IPS-18a (cell line): Measurements from ENCODE around the gene SMARCD1.
A peak's percentile ranks its signal among the peaks of the same experiment; 100 is the strongest.

Experiments used
- H3K27ac ChIP-seq: one replicate; pipeline ENCODE4 v1.5.1; 2013; ENCODE audit warnings: low read length
- H3K27me3 ChIP-seq: one replicate; pipeline ENCODE4 v1.6.1; 2013; ENCODE audit warnings: mild to moderate bottlenecking, low read length; ENCODE audit not compliant: control insufficient read depth, insufficient read depth
- H3K36me3 ChIP-seq: one replicate; pipeline ENCODE4 v1.6.1; 2013; ENCODE audit warnings: low read depth, low read length; ENCODE audit not compliant: control insufficient read depth
- H3K4me1 ChIP-seq: one replicate; pipeline ENCODE4 v1.6.1; 2013; ENCODE audit warnings: low read depth, low read length; ENCODE audit not compliant: control insufficient read depth
- H3K4me3 ChIP-seq: one replicate; pipeline ENCODE4 v1.5.1; 2013; ENCODE audit warnings: low read length
- H3K9ac ChIP-seq: one replicate; pipeline ENCODE4 v1.6.1; 2013; ENCODE audit warnings: mild to moderate bottlenecking, low read length, moderate library complexity
- H3K9me3 ChIP-seq: one replicate; pipeline ENCODE4 v1.6.1; 2013; ENCODE audit warnings: low read depth, low read length; ENCODE audit not compliant: control insufficient read depth

The SMARCD1 gene

DNA sequence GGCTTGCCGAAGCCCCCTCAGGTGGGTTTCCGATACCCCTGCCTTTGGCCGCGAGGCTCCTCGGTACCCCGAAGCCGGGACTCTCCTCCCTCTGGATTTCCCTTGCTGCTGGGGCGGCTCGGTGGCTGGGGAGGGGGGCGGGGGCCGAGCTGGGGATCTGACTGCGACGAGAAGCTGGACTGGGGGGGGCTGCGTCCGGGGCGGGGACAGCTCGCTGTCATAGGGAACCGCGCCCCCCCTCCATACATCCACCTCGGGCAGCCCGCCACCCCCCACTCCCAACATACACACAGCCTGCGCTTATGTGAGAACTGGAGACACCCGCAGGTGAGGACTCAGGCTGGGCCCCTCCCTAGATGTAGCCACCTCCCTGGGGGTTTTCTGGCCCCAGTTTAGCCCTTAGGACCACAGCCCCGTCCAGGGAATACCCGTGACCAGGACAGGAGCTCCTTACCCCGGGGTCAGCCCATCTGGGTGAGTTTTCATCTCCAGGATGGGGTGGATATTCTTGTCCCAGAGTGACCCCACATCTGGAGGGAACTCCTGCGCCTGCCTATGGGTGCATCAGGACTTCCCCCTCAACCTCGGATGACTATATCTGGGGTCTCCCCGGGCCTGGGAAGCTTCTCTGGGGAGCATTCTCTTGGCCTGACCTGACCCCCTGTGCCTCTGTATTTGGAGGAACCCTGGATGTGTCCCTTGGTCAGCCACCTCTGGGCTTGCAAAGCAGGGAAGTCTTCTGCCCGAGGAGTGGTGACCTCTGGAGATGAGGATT, 27.1 kb upstream of the SMARCD1 start:
- H3K27me3 ChIP-seq = peaks cover 56% of the 10 kb centered on the region
- H3K9ac ChIP-seq = no peak overlapping the region

DNA sequence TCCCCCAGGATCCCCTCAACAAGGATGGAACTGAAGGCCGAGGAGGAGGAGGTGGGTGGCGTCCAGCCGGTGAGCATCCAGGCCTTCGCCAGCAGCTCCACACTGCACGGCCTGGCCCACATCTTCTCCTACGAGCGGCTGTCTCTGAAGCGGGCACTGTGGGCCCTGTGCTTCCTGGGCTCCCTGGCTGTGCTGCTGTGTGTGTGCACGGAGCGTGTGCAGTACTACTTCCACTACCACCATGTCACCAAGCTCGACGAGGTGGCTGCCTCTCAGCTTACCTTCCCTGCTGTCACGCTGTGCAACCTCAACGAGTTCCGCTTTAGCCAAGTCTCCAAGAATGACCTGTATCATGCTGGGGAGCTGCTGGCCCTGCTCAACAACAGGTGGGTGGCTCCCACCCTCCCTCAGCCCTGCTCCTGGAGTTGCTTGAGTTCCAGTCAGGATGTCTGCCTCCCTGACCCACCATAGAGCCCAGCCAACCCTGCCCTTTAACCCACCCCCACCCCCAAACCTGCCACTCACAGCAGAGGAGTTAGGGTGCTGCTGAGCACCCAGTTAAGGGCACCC, 26.3 kb upstream of the SMARCD1 start:
- Histone ChIP-seq H3K9ac (no peak overlapping the region), H3K4me3 (no peak overlapping the region), H3K27ac (no peak overlapping the region), H3K36me3 (no peaks in the 10 kb centered on the region), H3K9me3 (no peaks in the 10 kb centered on the region), H3K27me3 (peaks cover 49% of the 10 kb centered on the region), H3K4me1 (peaks cover 10% of the 10 kb centered on the region)

More for the DNA sequence above, 27.1 kb upstream of the SMARCD1 start:
- Histone ChIP-seq H3K4me3 (peak overlapping the region; percentile 65), H3K9me3 (no peaks in the 10 kb centered on the region), H3K36me3 (no peaks in the 10 kb centered on the region), H3K27ac (no peak overlapping the region), H3K4me1 (peaks cover 10% of the 10 kb centered on the region)

DNA sequence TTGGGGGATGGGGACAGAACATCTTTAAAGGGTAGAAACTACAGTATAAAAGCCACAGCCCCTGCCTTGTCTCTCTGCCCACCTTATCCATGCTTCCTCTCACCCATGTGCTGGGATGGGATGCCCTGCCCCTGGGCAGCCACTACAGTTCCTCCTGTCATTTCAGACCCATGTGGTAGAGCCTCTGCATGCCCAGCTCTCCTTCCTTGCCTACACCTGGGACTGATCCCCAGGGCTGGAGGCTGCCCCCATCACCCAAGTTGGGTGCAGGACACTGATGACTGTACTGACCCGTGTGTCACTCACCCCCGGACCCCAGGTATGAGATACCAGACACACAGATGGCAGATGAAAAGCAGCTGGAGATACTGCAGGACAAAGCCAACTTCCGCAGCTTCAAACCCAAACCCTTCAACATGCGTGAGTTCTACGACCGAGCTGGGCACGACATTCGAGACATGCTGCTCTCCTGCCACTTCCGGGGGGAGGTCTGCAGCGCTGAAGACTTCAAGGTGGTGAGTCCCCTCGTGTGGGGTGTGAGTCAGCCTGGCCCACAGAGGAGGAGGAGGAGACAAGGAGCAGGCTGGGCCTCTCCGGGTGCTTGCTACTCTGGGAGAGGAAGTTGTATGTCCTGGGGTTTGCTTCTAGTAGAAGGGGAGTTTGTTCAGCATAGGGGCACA, 25.6 kb upstream of the SMARCD1 start:
- peaks cover 10% of the 10 kb centered on the region for H3K4me1 ChIP-seq
- H3K4me3 ChIP-seq = no peak overlapping the region
- H3K9me3 ChIP-seq = no peaks in the 10 kb centered on the region
- H3K36me3 ChIP-seq = no peaks in the 10 kb centered on the region
- no peak overlapping the region for H3K9ac ChIP-seq
- no peak overlapping the region for H3K27ac ChIP-seq
- H3K27me3 ChIP-seq = peaks cover 44% of the 10 kb centered on the region

DNA sequence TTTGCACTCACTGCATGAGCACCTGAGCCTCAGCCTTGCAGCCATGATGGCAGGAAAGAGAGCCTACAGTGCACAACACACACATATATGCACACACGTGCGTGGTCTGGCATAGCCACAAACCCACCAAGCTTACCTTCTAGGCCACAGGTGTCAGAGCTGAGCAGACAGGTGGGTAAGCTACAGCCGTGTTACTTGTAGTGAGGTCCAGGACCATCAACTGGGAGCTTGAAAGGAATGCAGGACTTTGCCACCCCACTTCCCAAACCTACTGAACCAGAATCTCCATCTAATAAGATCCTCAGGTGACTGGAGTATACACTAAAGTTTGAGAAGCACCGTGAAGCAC, 25.0 kb upstream of the SMARCD1 start:
- no peaks in the 10 kb centered on the region for H3K36me3 ChIP-seq
- H3K27ac ChIP-seq = no peak overlapping the region
- H3K4me1 ChIP-seq = peaks cover 10% of the 10 kb centered on the region
- peaks cover 44% of the 10 kb centered on the region for H3K27me3 ChIP-seq
- H3K9ac ChIP-seq = no peak overlapping the region
- H3K4me3 ChIP-seq = no peak overlapping the region
- no peaks in the 10 kb centered on the region for H3K9me3 ChIP-seq

DNA sequence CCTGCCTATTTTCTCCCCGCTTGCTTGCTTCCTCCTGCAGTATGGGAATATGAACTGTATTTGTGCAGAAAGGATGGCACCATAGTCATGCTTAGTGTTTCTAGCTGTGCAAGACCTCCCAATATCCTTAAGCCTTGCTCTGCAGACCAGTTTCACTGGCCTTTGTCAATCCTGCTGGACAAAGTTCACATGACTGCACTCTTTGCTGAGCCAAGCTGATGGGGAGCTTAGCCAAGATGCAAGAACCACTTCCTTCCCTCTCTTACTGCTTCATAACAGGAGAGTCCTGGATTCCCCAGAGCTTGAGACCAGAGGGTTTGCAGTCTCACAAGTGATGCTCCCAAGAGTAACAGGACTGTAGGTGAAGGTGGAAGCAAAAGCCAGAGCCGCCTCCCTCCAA, 24.0 kb upstream of the SMARCD1 start:
- Histone ChIP-seq H3K4me3 (no peak overlapping the region), H3K27ac (no peak overlapping the region), H3K4me1 (peaks cover 5% of the 10 kb centered on the region), H3K9ac (no peak overlapping the region), H3K27me3 (peaks cover 33% of the 10 kb centered on the region), H3K9me3 (no peaks in the 10 kb centered on the region), H3K36me3 (no peaks in the 10 kb centered on the region)

DNA sequence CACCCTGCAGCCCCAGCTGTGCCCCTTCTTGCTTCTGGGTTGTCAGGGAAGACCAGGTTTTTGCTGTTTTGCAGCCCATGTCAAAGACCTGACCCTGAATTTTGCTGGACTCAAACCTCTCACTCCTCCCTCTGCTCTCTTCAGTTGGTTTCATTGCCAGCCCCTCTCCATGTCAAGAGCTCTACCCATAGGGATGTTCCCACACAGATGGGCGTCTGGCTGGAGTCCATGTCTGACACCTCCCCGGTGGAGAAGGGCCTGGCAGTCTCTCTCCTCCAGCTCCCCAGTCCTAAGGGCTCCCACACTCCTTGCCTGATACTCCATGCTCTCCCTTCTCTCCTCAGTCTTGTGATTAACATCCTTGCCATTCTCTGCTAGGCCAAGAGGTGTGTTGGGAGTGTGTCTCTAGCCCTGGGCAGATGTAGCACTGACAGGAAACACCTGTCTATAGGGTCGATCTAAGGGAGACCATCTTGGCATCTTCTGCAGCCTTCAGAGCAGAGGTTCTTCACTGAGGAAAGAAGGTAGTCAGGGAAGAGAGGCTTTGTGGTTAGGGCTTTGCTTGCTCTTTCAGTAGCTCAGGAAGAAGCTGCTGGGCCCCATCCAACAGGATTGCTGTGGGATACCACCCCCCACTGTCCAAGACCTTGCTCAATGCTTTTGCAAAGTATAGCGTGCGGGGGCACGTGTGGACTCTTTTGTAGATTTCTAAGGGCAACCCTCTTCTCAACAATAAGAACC, 23.0 kb upstream of the SMARCD1 start:
- Histone ChIP-seq H3K27ac (no peak overlapping the region), H3K36me3 (no peaks in the 10 kb centered on the region), H3K9ac (no peak overlapping the region), H3K9me3 (no peaks in the 10 kb centered on the region), H3K4me1 (peaks cover 6% of the 10 kb centered on the region), H3K27me3 (peaks cover 24% of the 10 kb centered on the region), H3K4me3 (no peak overlapping the region)

DNA sequence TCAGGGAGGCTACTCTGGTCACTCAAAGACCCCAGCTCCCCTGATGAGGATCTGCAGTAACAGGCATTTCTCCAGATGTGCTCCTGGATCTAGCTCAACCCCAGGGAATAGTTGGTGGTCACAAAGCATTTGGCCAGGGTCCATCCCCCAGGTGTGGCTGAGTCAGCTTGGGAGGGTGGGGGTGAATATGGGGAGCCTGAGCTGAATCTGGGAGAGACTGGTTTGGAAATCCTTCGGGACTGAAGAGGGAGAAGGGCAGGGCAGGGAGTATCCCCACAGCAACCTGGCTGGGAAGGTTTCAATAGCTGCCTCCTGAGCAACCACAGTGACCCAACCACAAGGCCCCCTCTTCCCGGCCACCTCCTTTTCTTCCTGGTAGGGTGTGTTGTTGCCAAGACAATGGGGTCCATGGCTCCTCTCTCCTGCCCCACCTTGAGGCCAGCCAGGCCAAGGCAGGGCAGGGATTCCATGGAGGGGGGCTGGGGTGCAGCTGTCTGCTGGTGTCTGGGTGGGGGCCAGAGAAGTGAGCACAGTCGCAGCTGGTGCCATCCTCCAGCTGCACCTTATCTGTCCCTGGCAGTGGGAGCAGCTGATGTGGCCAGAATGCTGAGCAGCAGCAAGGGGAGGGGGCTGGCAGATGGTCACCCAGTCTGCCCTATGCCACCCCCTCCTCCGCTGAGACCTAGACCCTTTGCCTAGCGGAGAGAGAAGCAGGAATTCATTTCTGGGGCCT, 22.2 kb upstream of the SMARCD1 start:
- Histone ChIP-seq H3K9me3 (no peaks in the 10 kb centered on the region), H3K36me3 (no peaks in the 10 kb centered on the region), H3K4me3 (no peak overlapping the region), H3K27me3 (peaks cover 20% of the 10 kb centered on the region), H3K9ac (no peak overlapping the region), H3K27ac (no peak overlapping the region), H3K4me1 (peaks cover 6% of the 10 kb centered on the region)

DNA sequence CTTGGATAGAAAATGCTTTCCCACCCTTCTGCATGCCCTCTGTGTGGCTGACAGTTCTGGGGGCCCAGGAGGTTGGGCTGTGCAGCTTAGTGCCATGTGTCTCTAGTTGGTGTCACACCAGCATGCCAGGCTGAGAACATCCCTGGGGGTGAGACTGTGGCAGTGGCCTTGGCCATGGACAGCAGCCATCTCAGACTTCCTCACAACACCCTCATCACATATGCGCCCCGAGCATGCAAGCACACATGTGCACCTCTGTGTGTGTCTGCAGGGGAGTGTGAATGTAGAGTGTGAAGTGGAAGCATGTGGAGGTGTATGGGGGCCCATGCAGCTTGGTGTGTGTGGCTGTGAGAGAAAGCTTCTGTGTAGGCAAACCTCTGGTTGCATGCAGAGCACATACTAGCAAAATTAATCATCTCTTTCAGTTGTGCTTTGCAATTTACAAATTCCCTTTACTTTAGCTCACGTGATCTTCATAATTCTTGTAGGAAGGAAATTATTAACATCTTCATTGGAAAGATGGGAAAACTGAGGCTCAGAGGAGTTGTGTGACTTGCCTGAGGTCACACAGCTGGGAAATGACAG, 19.3 kb upstream of the SMARCD1 start:
- H3K27ac ChIP-seq = no peak overlapping the region
- H3K36me3 ChIP-seq = no peaks in the 10 kb centered on the region
- peaks cover 6% of the 10 kb centered on the region for H3K4me1 ChIP-seq
- H3K9me3 ChIP-seq = no peaks in the 10 kb centered on the region
- H3K27me3 ChIP-seq = no peaks in the 10 kb centered on the region
- H3K9ac ChIP-seq = no peak overlapping the region
- H3K4me3 ChIP-seq = no peak overlapping the region

DNA sequence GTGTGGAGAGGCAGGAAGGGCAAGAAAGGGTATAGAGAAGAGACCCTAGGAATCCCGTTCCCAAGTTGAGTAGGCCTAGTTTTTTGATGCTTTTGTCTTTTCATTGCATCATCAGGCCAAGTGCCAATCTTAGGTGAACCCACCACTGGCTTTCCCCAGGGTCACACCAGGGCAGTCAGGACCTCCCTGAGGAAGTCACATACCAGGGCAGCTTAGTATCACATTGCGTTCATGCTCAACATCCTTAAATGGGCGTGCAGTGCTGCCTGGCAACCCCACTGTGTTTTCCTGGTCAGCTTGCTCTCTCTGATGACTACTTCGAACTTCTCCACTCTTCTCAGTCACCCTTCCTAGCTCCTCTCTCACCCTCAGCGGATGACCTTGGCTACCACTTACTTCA, 18.7 kb upstream of the SMARCD1 start:
- H3K9ac ChIP-seq = no peak overlapping the region
- H3K4me1 ChIP-seq = peaks cover 6% of the 10 kb centered on the region
- no peaks in the 10 kb centered on the region for H3K36me3 ChIP-seq
- no peak overlapping the region for H3K4me3 ChIP-seq
- H3K9me3 ChIP-seq = no peaks in the 10 kb centered on the region
- H3K27me3 ChIP-seq = no peaks in the 10 kb centered on the region
- H3K27ac ChIP-seq = no peak overlapping the region

DNA sequence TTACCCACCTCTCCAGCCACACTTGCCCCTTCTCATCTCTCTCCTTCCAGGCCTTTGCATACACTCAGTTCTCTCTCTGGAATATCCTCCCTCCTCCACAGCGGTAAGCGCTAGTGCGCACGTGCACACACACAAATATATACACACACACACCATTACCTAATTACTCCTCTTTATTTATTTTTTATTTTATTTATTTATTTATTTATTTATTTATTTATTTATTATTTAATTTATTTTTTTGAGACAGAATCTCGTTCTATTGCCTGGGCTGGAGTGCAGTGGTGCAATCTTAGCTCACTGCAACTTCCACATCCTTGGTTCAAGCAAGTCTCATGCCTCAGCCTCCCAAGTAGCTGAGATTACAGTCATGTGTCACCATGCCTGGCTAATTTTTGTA, 16.1 kb upstream of the SMARCD1 start:
- no peak overlapping the region for H3K9ac ChIP-seq
- H3K36me3 ChIP-seq = no peaks in the 10 kb centered on the region
- H3K4me3 ChIP-seq = no peak overlapping the region
- no peaks in the 10 kb centered on the region for H3K27me3 ChIP-seq
- H3K9me3 ChIP-seq = no peaks in the 10 kb centered on the region
- peaks cover 6% of the 10 kb centered on the region for H3K4me1 ChIP-seq
- no peak overlapping the region for H3K27ac ChIP-seq

DNA sequence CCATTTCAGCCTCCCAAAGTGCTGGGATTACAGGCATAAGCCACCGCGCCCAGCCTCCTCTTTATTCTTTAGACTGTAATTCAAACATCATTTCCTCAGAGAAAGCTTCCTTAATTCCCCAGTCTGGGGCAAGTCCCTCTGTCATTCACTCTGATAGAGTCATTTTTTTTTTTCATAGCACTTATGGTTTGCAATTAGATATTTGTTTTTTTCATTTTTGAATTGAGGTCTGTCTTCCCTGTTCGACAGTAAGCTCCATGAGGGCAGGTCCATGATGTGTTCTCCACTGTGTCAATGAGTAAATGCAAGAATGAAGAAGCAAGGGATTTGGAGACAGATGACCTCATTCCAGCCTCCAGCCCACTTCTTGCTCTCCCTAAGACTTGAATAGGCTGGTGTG, 15.6 kb upstream of the SMARCD1 start:
- Histone ChIP-seq H3K27ac (no peak overlapping the region), H3K27me3 (no peaks in the 10 kb centered on the region), H3K9me3 (no peaks in the 10 kb centered on the region), H3K9ac (no peak overlapping the region), H3K4me3 (no peak overlapping the region), H3K4me1 (peaks cover 6% of the 10 kb centered on the region), H3K36me3 (no peaks in the 10 kb centered on the region)
